K562 (cell line): ENCODE measurements around the gene NME8. TPM values are rescaled to one million over a fixed set of nuclear protein-coding genes. Genes with fewer than 3 reads are reported as not detected.
A peak's percentile ranks its signal among the peaks of the same experiment; 100 is the strongest.

Source experiments
- ARID1B ChIP-seq: fragments of 450-650 bp; IDR thresholded peaks from 2 replicates; pipeline ENCODE4 v1.6.1; 2016; ENCODE audit warnings: antibody characterized with exemption, mild to moderate bottlenecking, inconsistent platforms
- BACH1 ChIP-seq: fragments of 200-800 bp; sonication (Bioruptor generic); IDR thresholded peaks from 2 replicates; pipeline ENCODE4 v1.6.1; 2016; ENCODE audit warnings: missing genetic modification characterization, missing compliant biosample characterization
- C11orf30 ChIP-seq: fragments of 450-650 bp; IDR thresholded peaks from 2 replicates; pipeline ENCODE4 v1.6.1; 2016; ENCODE audit warnings: low read depth, mild to moderate bottlenecking
- CHD4 ChIP-seq: fragments of 200-600 bp; sonication (generic); IDR thresholded peaks from 3 replicates; pipeline ENCODE4 v1.6.1; 2012; ENCODE audit warnings: low read depth, mild to moderate bottlenecking, mixed read lengths, low read length, inconsistent platforms; ENCODE audit not compliant: insufficient read depth, insufficient replicate concordance, poor library complexity, severe bottlenecking
- EHMT2 ChIP-seq: fragments of 450-650 bp; IDR thresholded peaks from 2 replicates; pipeline ENCODE4 v1.6.1; 2018; ENCODE audit warnings: antibody characterized with exemption
- GABPB1 ChIP-seq: sonication (generic); formaldehyde crosslinking; IDR thresholded peaks from 2 replicates; pipeline ENCODE4 v1.8.0; 2022; ENCODE audit warnings: mild to moderate bottlenecking, missing genetic modification reagents
- GABPB2 ChIP-seq: fragments of 250-450 bp; sonication (Bioruptor Pico); conservative IDR thresholded peaks from 2 replicates; pipeline ENCODE4 v1.5.1; 2021; ENCODE audit warnings: mild to moderate bottlenecking
- HMBOX1 ChIP-seq: sonication (generic); IDR thresholded peaks from 2 replicates; pipeline ENCODE4 v1.6.1; 2016
- IRF2 ChIP-seq: sonication (generic); formaldehyde crosslinking; IDR thresholded peaks from 2 replicates; pipeline ENCODE4 v1.8.1; 2022; ENCODE audit warnings: mild to moderate bottlenecking, missing genetic modification reagents
- MAFG ChIP-seq: fragments of 450-650 bp; conservative IDR thresholded peaks from 2 replicates; pipeline ENCODE4 v1.6.1; 2016; ENCODE audit warnings: missing genetic modification characterization, missing compliant biosample characterization
- MAFK ChIP-seq: IDR thresholded peaks from 2 replicates; pipeline ENCODE4 v1.6.1; 2011; ENCODE audit warnings: low read length, improper control_type of control experiment
- NFE2 ChIP-seq: IDR thresholded peaks from 2 replicates; pipeline ENCODE4 v1.6.1; 2014; ENCODE audit warnings: antibody characterized with exemption, low read depth
- NFE2L1 ChIP-seq: fragments of 450-650 bp; IDR thresholded peaks from 2 replicates; pipeline ENCODE4 v1.6.1; 2016; ENCODE audit warnings: missing genetic modification characterization, low read depth, mild to moderate bottlenecking, missing compliant biosample characterization, moderate library complexity, borderline replicate concordance
- NFIX ChIP-seq: fragments of 250-450 bp; sonication (Bioruptor Pico); IDR thresholded peaks from 2 replicates; pipeline ENCODE4 v1.4.0; 2020; ENCODE audit warnings: low read depth, mild to moderate bottlenecking, moderate library complexity
- PCBP1 ChIP-seq: fragments of 200-400 bp; formaldehyde crosslinking; IDR thresholded peaks from 2 replicates; pipeline ENCODE4 v1.6.1; 2018; ENCODE audit warnings: mild to moderate bottlenecking, low read depth, low read length; ENCODE audit not compliant: poor library complexity, severe bottlenecking
- TEAD1 ChIP-seq, 2 experiments: fragments of 450-650 bp in 1 of 2; sonication (generic) in 1 of 2; formaldehyde crosslinking; IDR thresholded peaks; 2 replicates each; pipeline versions ENCODE4 v1.4.0 to v1.8.0; 2020 to 2022; ENCODE audit warnings: mild to moderate bottlenecking in 2 of 2, missing genetic modification reagents in 1 of 2
- ZBTB40 ChIP-seq, 2 experiments: fragments of 450-650 bp in 1 of 2; sonication (generic) in 1 of 2; formaldehyde crosslinking in 1 of 2; IDR thresholded peaks; 2 replicates each; pipeline versions ENCODE4 v1.7.1 to v1.9.0; 2016 to 2022; ENCODE audit warnings: inconsistent platforms in 1 of 2, mild to moderate bottlenecking in 1 of 2, missing genetic modification reagents in 1 of 2
- ZNF316 ChIP-seq: fragments of 450-650 bp; IDR thresholded peaks from 2 replicates; pipeline ENCODE4 v1.6.1; 2016
- polyA plus RNA-seq, 8 experiments: library from polyadenylated mRNA; depleted of rRNA in 4 of 8; stranded (reverse) in 5 of 8; unstranded in 3 of 8; fragments of >200 nt; fragmentation: Nextera tagmentation in 2 of 8; fragmentation: Illumina TruSeq in 1 of 8; extraction: Ambion mirVana in 2 of 8; extraction: Trizol in 1 of 8; gene quantifications; 2 replicates each; pipeline versions ENCODE4 v1.2.1 to v1.2.3, GENCODE V29; 2011 to 2014; ENCODE audit warnings: inconsistent platforms in 1 of 8, missing spikeins in 1 of 8
- total RNA-seq, 7 experiments: library from RNA; depleted of rRNA in 6 of 7; stranded (reverse); fragments of >200 nt in 6 of 7; fragmentation: Illumina TruSeq in 2 of 7; extraction: Trizol in 2 of 7; gene quantifications; 2 replicates each; pipeline versions ENCODE4 v1.2.1 to v1.2.3, GENCODE V29; 2011 to 2021; ENCODE audit warnings: low replicate concordance in 1 of 7

The NME8 gene
- total and polyA plus RNA-seq, 9 of the 15 experiments (the other 6 are each of a cell fraction or from before 2014, with no cell fraction given), result not detected

- 0 out of 4 replicates have a peak, but pooled peaks of 1 of the 2 experiments have one; percentile 20 for TF ChIP-seq TEAD1 (CRISPR knock-in tag; IDR thresholded peaks at IDR 0.05)
- TF ChIP-seq NFE2, result peak; percentile 90
- TF ChIP-seq C11orf30, result peak; percentile 96
- peak; percentile 99 for TF ChIP-seq ZNF316
- TF ChIP-seq MAFK, result peak; percentile 97
- TF ChIP-seq BACH1 (tag), result peak; percentile 92
- 0 out of 2 replicates have a peak, but pooled peaks have one; percentile 17 for TF ChIP-seq EHMT2
- no peak for TF ChIP-seq IRF2
- TF ChIP-seq CHD4, result no peak
- no peak for TF ChIP-seq ZBTB40 (IDR thresholded peaks at IDR 0.05)
- no peak for TF ChIP-seq ZBTB40 (CRISPR knock-in tag; IDR thresholded peaks at IDR 0.05)
- TF ChIP-seq MAFG (tag), result peak; percentile 98
- TF ChIP-seq NFIX, result no peak
- no peak for TF ChIP-seq GABPB1 (CRISPR knock-in tag)
- TF ChIP-seq PCBP1, result no peak
- TF ChIP-seq GABPB2 (CRISPR knock-in tag), result no peak
- TF ChIP-seq NFE2L1 (tag), result peak; percentile 92
- peak; percentile 31; the same call in 1 of the 2 replicates for TF ChIP-seq ARID1B
- peak; percentile 50; the same call in 1 of the 2 replicates for TF ChIP-seq HMBOX1
These were observed 53.6 kb downstream of the NME8 start (continued) for GRCh38 chr7:37901890-37902524.
